Endothelial cell of umbilical vein (primary cell): Measurements from ENCODE around the gene MYH14. TPM values are rescaled to one million over a fixed set of nuclear protein-coding genes. Genes with fewer than 3 reads are reported as not detected.

Experiments used
- BruUV-seq: library from RNA; stranded (reverse); fragments of 400-500 nt; replicated peaks from 2 replicates; lab custom pipeline; 2021; lab: Mats Ljungman, UMichigan
- CTCF ChIA-PET: fragments of 300-600, 350-600 bp; sonication (Branson Sonifier 250); formaldehyde crosslinking; loops from one replicate; lab custom pipeline; 2021; ENCODE audit warnings: antibody characterized with exemption, inconsistent platforms; lab: Charles Lee
- POLR2A ChIA-PET: fragments of 300-600, 350-600 bp; sonication (Branson Sonifier 250); formaldehyde crosslinking; loops from one replicate; lab custom pipeline; 2021; ENCODE audit warnings: antibody characterized with exemption, inconsistent platforms; lab: Charles Lee
- DNase-seq: peaks from one replicate; pipeline ENCODE4 v3.0.0-alpha.2; 2011; ENCODE audit warnings: low read depth, low spot score
- FAIRE-seq: peaks from 2 replicates; lab custom pipeline; 2011; peaks lifted over from hg19 to GRCh38; lab: Jason Lieb, UNC
- H2AFZ ChIP-seq: 2 replicates; pipeline ENCODE4 v1.6.0; 2012; ENCODE audit warnings: low read depth, low read length, control low read depth, inconsistent platforms
- H3K27ac ChIP-seq: 2 replicates; pipeline ENCODE4 v1.5.1; 2011; ENCODE audit warnings: low read depth, mild to moderate bottlenecking, control low read depth, low read length, moderate library complexity; ENCODE audit not compliant: insufficient read depth
- H3K27me3 ChIP-seq, 2 experiments: 2 replicates each; pipeline versions ENCODE4 v1.6.0 to v1.6.1; 2011; ENCODE audit warnings: low read length in 2 of 2, mixed read lengths in 1 of 2; ENCODE audit not compliant: control insufficient read depth in 2 of 2, insufficient read depth in 2 of 2
- H3K36me3 ChIP-seq, 2 experiments: 2 replicates in 1 of 2; 3 replicates in 1 of 2; pipeline ENCODE4 v1.5.1; 2011; ENCODE audit warnings: low read length in 2 of 2, mild to moderate bottlenecking in 1 of 2, moderate library complexity in 1 of 2; ENCODE audit not compliant: control insufficient read depth in 2 of 2, insufficient read depth in 2 of 2; ENCODE audit errors: extremely low read depth in 1 of 2
- H3K4me1 ChIP-seq: 3 replicates; pipeline ENCODE4 v1.5.1; 2011; ENCODE audit warnings: mild to moderate bottlenecking, low read length; ENCODE audit not compliant: control insufficient read depth, insufficient read depth; ENCODE audit errors: extremely low read depth
- H3K4me2 ChIP-seq: 2 replicates; pipeline ENCODE4 v1.6.1; 2011; ENCODE audit warnings: low read length, control low read depth, mixed read lengths; ENCODE audit not compliant: insufficient read depth
- H3K4me3 ChIP-seq, 3 experiments: fragments of 200-600 bp in 1 of 3; sonication (generic), shearing (Covaris generic) in 1 of 3; replicated peaks in 1 of 3; 2 replicates each; pipeline ENCODE4 v1.5.1; 2011 to 2016; ENCODE audit warnings: control low read depth in 3 of 3, low read length in 3 of 3, mild to moderate bottlenecking in 2 of 3, inconsistent platforms in 1 of 3, low read depth in 1 of 3, moderate library complexity in 1 of 3; ENCODE audit not compliant: insufficient read depth in 1 of 3
- H3K79me2 ChIP-seq: 2 replicates; pipeline ENCODE4 v1.6.0; 2012; ENCODE audit warnings: low read length, inconsistent platforms; ENCODE audit not compliant: control insufficient read depth, insufficient read depth
- H3K9ac ChIP-seq: replicated peaks from 2 replicates; pipeline ENCODE3; 2011; ENCODE audit warnings: low read length, control low read depth; ENCODE audit not compliant: insufficient read depth; ENCODE audit errors: extremely low read depth
- H3K9me1 ChIP-seq: replicated peaks from 3 replicates; pipeline ENCODE4 v1.6.0; 2011; ENCODE audit warnings: mild to moderate bottlenecking, low read length; ENCODE audit not compliant: control insufficient read depth, insufficient read depth; ENCODE audit errors: extremely low read depth
- H3K9me3 ChIP-seq: replicated peaks from 2 replicates; pipeline ENCODE4 v1.5.1; 2012; ENCODE audit warnings: low read length, inconsistent platforms; ENCODE audit not compliant: control insufficient read depth, insufficient read depth
- H4K20me1 ChIP-seq: replicated peaks from 2 replicates; pipeline ENCODE3; 2011; ENCODE audit warnings: mild to moderate bottlenecking, low read length; ENCODE audit not compliant: control insufficient read depth, insufficient read depth; ENCODE audit errors: extremely low read depth
- EZH2 ChIP-seq: IDR thresholded peaks from 2 replicates; pipeline ENCODE4 v1.6.1; 2012; ENCODE audit warnings: borderline replicate concordance, low read depth, mild to moderate bottlenecking, moderate library complexity, low read length, inconsistent platforms; ENCODE audit not compliant: severe bottlenecking
- FOS ChIP-seq: IDR thresholded peaks from 2 replicates; pipeline ENCODE4 v1.6.1; 2011; ENCODE audit warnings: mild to moderate bottlenecking, low read length, moderate library complexity, borderline replicate concordance; ENCODE audit not compliant: insufficient read depth
- GATA2 ChIP-seq: IDR thresholded peaks from 2 replicates; pipeline ENCODE4 v1.7.0; 2011; ENCODE audit warnings: low read depth, mild to moderate bottlenecking, moderate library complexity, mixed read lengths, low read length; ENCODE audit not compliant: insufficient read length, insufficient read depth
- JUN ChIP-seq: IDR thresholded peaks from 2 replicates; pipeline ENCODE4 v1.6.1; 2011; ENCODE audit warnings: borderline replicate concordance, low read depth; ENCODE audit not compliant: insufficient read length, insufficient read depth
- MYC ChIP-seq: IDR thresholded peaks from one replicate; pipeline ENCODE4 v1.6.1; 2011; ENCODE audit warnings: mild to moderate bottlenecking, low read depth, low read length
- POLR2A ChIP-seq: IDR thresholded peaks from 2 replicates; pipeline ENCODE4 v1.6.1; 2012; ENCODE audit warnings: low read depth, mild to moderate bottlenecking, control low read depth, low read length
- POLR2AphosphoS5 ChIP-seq: IDR thresholded peaks from 2 replicates; pipeline ENCODE4 v1.6.1; 2012; ENCODE audit warnings: low read depth, mild to moderate bottlenecking, control low read depth, low read length, moderate library complexity; ENCODE audit not compliant: insufficient read depth
- dilution Hi-C: fragments of 300-500 bp; cut with MboI; formaldehyde crosslinking; loops from one replicate; pipeline ENCODE4 v1.15.0; 2019; ENCODE audit warnings: low sequenced_read_pairs; ENCODE audit not compliant: extremely low pct_ligation_motif_present
- intact Hi-C: fragments of 100-400 bp; cut with micrococcal nuclease; formaldehyde crosslinking; loops from one replicate; pipeline ENCODE4 v1.10.0; 2022
- polyA plus RNA-seq, 4 experiments: library from polyadenylated mRNA; depleted of rRNA in 3 of 4; stranded (reverse) in 3 of 4; unstranded in 1 of 4; fragments of >200 nt; gene quantifications; 2 replicates each; pipeline versions ENCODE4 v1.2.1 to v1.2.3, GENCODE V29; 2011 to 2012; ENCODE audit warnings: missing spikeins in 1 of 4
- total RNA-seq: library from RNA; stranded (reverse); gene quantifications from 2 replicates; pipeline ENCODE4 v1.2.3, GENCODE V29; 2021
- TF ChIP-seq, protein P1 (sequence below): IDR thresholded peaks from 2 replicates; pipeline ENCODE4 v1.6.1; 2011; ENCODE audit not compliant: insufficient read depth, insufficient read length
- TF ChIP-seq, protein P2 (sequence below), 2 donors: IDR thresholded peaks; 1 replicate in 1 of 2; 2 replicates in 1 of 2; pipeline ENCODE4 v1.5.1; 2011; ENCODE audit warnings: low read length in 2 of 2, mild to moderate bottlenecking in 2 of 2, moderate library complexity in 2 of 2, control low read depth in 1 of 2, inconsistent platforms in 1 of 2, low read depth in 1 of 2; ENCODE audit not compliant: insufficient read depth in 1 of 2; ENCODE audit errors: extremely low read depth in 1 of 2

MYH14 gene
- total and polyA plus RNA-seq, 2 donors (not counting 3 experiments of a cell fraction or from before 2014, with no cell fraction given), result 0.13 TPM; not detected in 1

DNA sequence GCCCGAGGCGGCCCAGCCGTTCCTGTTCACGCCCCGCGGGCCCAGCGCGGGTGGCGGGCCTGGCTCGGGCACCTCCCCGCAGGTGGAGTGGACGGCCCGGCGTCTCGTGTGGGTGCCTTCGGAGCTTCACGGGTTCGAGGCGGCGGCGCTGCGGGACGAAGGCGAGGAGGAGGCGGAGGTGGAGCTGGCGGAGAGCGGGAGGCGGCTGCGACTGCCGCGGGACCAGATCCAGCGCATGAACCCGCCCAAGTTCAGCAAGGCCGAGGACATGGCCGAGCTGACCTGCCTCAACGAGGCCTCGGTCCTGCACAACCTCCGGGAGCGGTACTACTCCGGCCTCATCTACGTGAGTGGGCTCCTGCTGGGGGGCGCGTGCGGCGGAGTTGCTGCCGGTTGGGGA, 7.0 kb downstream of the MYH14 start:
- H3K9me3 ChIP-seq, result no peaks in the 10 kb centered on the region
- no TSS peak for BruUV-seq
- no peak overlapping the region for H2AFZ ChIP-seq
- POLR2A ChIA-PET, result no interaction called here
- no peak overlapping the region for H3K27ac ChIP-seq
- CTCF ChIA-PET, result no interaction called here
- H3K9ac ChIP-seq, result no peak overlapping the region
- H3K4me3 ChIP-seq, result no peak overlapping the region
- TF ChIP-seq MYC, result no peak
- no peak for TF ChIP-seq POLR2A
- no peak for TF ChIP-seq POLR2AphosphoS5
- TF ChIP-seq, protein P1, sequence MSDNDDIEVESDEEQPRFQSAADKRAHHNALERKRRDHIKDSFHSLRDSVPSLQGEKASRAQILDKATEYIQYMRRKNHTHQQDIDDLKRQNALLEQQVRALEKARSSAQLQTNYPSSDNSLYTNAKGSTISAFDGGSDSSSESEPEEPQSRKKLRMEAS, result no peak
- TF ChIP-seq JUN, result no peak
- no peak for TF ChIP-seq GATA2
- no peak for TF ChIP-seq EZH2
- dilution Hi-C loops (no loop called here), intact Hi-C loops (no loop called here)
- no peaks in the 10 kb centered on the region for H4K20me1 ChIP-seq
- H3K9me1 ChIP-seq, result no peaks in the 10 kb centered on the region
- no peaks in the 10 kb centered on the region for H3K27me3 ChIP-seq
- no peaks in the 10 kb centered on the region for H3K79me2 ChIP-seq
- no peak for DNase-seq
- no peak for FAIRE-seq
- H3K36me3 ChIP-seq, result no peaks in the 10 kb centered on the region
- no peaks in the 10 kb centered on the region for H3K4me1 ChIP-seq
- no peak overlapping the region for H3K4me2 ChIP-seq

DNA sequence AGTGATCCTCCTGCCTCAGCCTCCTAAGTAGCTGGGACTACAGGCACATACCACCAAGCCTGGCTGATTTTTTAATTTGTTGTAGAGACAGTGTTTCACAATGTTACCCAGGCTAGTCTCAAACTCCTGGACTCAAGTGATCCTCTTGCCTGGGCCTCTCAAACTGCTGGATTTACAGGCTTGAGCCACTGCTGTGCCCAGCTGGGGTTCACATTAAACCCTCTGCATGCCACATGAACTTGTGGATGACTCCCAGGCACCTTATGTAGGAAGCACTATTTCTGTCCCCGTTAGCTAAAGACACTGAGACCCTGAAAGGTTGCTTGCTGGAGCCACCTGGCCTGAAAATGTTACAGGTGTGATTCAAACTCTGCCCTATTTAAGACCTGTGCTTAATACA, 10.5 kb downstream of the MYH14 start:
- no peak for DNase-seq
- Histone ChIP-seq H3K9ac (no peak overlapping the region), H3K9me3 (no peaks in the 10 kb centered on the region), H3K4me3 (no peak overlapping the region), H3K4me1 (no peaks in the 10 kb centered on the region), H3K27me3 (no peaks in the 10 kb centered on the region), H3K27ac (no peak overlapping the region), H3K36me3 (no peaks in the 10 kb centered on the region), H4K20me1 (no peaks in the 10 kb centered on the region), H3K9me1 (no peaks in the 10 kb centered on the region), H3K4me2 (no peak overlapping the region), H3K79me2 (no peaks in the 10 kb centered on the region), H2AFZ (no peak overlapping the region)
- FAIRE-seq, result no peak
- ChIA-PET POLR2A (no interaction called here), CTCF (no interaction called here)
- intact Hi-C loops, result no loop called here
- TF ChIP-seq, protein P1, result no peak
- TF ChIP-seq POLR2AphosphoS5 (no peak), JUN (no peak), GATA2 (no peak), MYC (no peak), FOS (no peak)
- TF ChIP-seq, protein P2, sequence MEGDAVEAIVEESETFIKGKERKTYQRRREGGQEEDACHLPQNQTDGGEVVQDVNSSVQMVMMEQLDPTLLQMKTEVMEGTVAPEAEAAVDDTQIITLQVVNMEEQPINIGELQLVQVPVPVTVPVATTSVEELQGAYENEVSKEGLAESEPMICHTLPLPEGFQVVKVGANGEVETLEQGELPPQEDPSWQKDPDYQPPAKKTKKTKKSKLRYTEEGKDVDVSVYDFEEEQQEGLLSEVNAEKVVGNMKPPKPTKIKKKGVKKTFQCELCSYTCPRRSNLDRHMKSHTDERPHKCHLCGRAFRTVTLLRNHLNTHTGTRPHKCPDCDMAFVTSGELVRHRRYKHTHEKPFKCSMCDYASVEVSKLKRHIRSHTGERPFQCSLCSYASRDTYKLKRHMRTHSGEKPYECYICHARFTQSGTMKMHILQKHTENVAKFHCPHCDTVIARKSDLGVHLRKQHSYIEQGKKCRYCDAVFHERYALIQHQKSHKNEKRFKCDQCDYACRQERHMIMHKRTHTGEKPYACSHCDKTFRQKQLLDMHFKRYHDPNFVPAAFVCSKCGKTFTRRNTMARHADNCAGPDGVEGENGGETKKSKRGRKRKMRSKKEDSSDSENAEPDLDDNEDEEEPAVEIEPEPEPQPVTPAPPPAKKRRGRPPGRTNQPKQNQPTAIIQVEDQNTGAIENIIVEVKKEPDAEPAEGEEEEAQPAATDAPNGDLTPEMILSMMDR (IDR thresholded peaks at IDR 0.05; ENCODE audit: extremely low read depth in 1 of 2, insufficient read depth in 1 of 2, low read depth in 1 of 2, low read length in 2 of 2), result no peak
- dilution Hi-C loops, result no loop called here
- no TSS peak for BruUV-seq
